Activated naive CD8-positive, alpha-beta T cell treated with anti-CD3 and anti-CD28 coated beads, Interleukin-2, amount 50 U/mL, for 24 hours (primary cell): Measurements from ENCODE around the gene CXCL1.

Experiments used
- ATAC-seq: fragments of 150-1000 bp; cut with Tn5 transposase; one replicate; pipeline ENCODE4 v1.10.0; 2021
- DNase-seq: peaks from one replicate; pipeline ENCODE4 v3.0.0; 2021
- H3K27ac Mint-ChIP-seq: one replicate; pipeline ENCODE4 v1.8.0; 2021; ENCODE audit warnings: mild to moderate bottlenecking, mixed read lengths
- H3K27me3 Mint-ChIP-seq: one replicate; pipeline ENCODE4 v1.8.0; 2021; ENCODE audit warnings: mixed read lengths
- H3K36me3 Mint-ChIP-seq: one replicate; pipeline ENCODE4 v1.8.0; 2021; ENCODE audit warnings: low read depth, mixed read lengths
- H3K4me1 Mint-ChIP-seq: one replicate; pipeline ENCODE4 v1.8.0; 2021; ENCODE audit warnings: mixed read lengths
- H3K4me3 Mint-ChIP-seq: one replicate; pipeline ENCODE4 v1.8.0; 2021; ENCODE audit warnings: mild to moderate bottlenecking, moderate library complexity, mixed read lengths
- H3K9me3 Mint-ChIP-seq: one replicate; pipeline ENCODE4 v1.8.0; 2021; ENCODE audit warnings: mixed read lengths

CXCL1 gene

GRCh38 chr4:73860917-73861316, 8.3 kb upstream of the CXCL1 start:
- no peaks in the 10 kb centered on the region for H3K27me3 Mint-ChIP-seq
- no peak for DNase-seq

GRCh38 chr4:73862322-73862721, 6.9 kb upstream of the CXCL1 start:
- Mint-ChIP-seq H3K27ac (no peak overlapping the region), H3K4me1 (no peaks in the 10 kb centered on the region)
- ATAC-seq = no peak

More at GRCh38 chr4:73860917-73861316, 8.3 kb upstream of the CXCL1 start:
- ATAC-seq = no peak
- no peak overlapping the region for H3K27ac Mint-ChIP-seq
- no peak overlapping the region for H3K4me3 Mint-ChIP-seq
- H3K4me1 Mint-ChIP-seq = no peaks in the 10 kb centered on the region
- no peaks in the 10 kb centered on the region for H3K9me3 Mint-ChIP-seq
- H3K36me3 Mint-ChIP-seq = no peaks in the 10 kb centered on the region

DNA sequence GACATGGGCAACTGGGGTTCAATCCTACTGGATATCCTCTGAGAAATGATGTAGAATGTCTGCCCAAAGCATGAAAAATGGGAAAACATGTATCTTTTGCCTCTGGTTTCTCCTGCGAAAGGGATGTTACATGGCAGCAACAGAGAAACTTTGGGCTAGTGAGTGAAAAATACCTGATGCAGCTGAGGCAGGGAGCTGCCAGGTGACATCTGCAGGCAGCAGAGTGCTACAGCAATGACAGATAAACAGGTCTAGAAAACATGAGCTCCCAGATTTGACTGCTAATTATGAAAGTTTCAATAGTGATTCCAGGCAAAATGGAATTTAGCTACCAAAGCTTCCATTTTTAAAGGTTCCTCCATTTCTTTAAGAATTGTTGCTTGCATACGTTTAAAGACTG, 4.8 kb upstream of the CXCL1 start:
- no peaks in the 10 kb centered on the region for H3K36me3 Mint-ChIP-seq

More at GRCh38 chr4:73862322-73862721, 6.9 kb upstream of the CXCL1 start:
- H3K27me3 Mint-ChIP-seq = no peaks in the 10 kb centered on the region
- no peaks in the 10 kb centered on the region for H3K36me3 Mint-ChIP-seq
- H3K4me3 Mint-ChIP-seq = no peak overlapping the region
- DNase-seq = no peak
- no peaks in the 10 kb centered on the region for H3K9me3 Mint-ChIP-seq

DNA sequence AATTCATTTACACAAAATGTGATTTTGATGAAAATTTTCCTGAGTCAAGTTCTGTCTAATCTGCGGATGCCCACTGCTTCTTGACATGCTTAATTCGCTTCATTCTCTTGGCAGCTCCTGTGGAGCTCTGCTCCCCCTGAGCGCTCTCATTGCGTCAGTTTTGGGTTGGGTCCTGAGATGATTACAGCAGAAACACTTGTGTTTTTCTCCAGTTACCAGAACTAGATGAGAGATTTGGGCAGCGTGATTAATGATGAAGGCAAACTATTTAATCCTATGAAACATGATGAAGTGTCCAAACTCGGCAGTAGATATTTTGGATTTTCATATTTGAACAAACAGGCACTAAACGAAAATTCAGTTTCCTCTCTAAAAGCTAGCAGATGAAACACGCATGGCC, 4.2 kb upstream of the CXCL1 start:
- ATAC-seq = no peak
- Mint-ChIP-seq H3K4me3 (no peak overlapping the region), H3K27me3 (peaks cover 19% of the 10 kb centered on the region), H3K4me1 (peaks cover 1% of the 10 kb centered on the region), H3K27ac (no peak overlapping the region), H3K9me3 (no peaks in the 10 kb centered on the region), H3K36me3 (no peaks in the 10 kb centered on the region)
- no peak for DNase-seq

More for the DNA sequence above, 4.8 kb upstream of the CXCL1 start:
- H3K4me1 Mint-ChIP-seq = peaks cover 1% of the 10 kb centered on the region
- H3K4me3 Mint-ChIP-seq = no peak overlapping the region
- H3K9me3 Mint-ChIP-seq = no peaks in the 10 kb centered on the region
- no peak for DNase-seq
- peaks cover 13% of the 10 kb centered on the region for H3K27me3 Mint-ChIP-seq
- ATAC-seq = no peak
- H3K27ac Mint-ChIP-seq = no peak overlapping the region

DNA sequence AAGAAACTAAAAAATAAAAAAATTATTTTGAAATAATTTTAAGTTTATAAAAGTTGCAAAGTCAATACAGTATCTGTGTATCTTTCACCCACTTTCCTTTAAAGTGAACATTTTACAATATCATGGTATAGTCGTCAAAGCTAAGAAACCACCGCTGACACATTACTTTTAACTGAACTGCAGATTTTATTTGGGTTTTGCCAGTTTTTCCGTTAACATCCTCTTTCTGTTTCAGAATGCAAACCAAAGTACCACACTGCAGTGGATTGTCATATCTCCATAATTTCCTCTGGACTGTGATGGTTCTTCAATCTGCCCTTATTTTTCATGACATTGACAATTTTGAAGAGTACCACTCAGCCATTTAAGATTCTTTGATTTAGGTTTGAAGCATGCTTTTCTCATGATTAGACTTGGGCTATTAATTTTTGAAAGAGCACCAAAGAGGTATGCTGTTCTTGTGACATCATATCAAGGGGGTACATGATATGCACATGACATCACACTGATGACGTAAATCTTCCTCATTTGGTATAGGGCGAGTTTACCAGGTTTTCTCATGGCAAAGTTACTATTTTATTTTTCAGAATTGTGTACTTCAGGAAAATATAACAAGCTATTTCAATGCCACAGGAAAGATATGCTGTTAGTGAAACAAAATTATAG, 3.6 kb upstream of the CXCL1 start:
- DNase-seq = no peak
- no peak overlapping the region for H3K4me3 Mint-ChIP-seq
- no peak overlapping the region for H3K27ac Mint-ChIP-seq
- peaks cover 24% of the 10 kb centered on the region for H3K27me3 Mint-ChIP-seq
- H3K36me3 Mint-ChIP-seq = no peaks in the 10 kb centered on the region
- H3K4me1 Mint-ChIP-seq = peaks cover 1% of the 10 kb centered on the region
- H3K9me3 Mint-ChIP-seq = no peaks in the 10 kb centered on the region
- no peak for ATAC-seq

- Mint-ChIP-seq H3K4me3 (no peak overlapping the region), H3K9me3 (no peaks in the 10 kb centered on the region), H3K27me3 (peaks cover 24% of the 10 kb centered on the region), H3K27ac (no peak overlapping the region), H3K36me3 (no peaks in the 10 kb centered on the region), H3K4me1 (peaks cover 1% of the 10 kb centered on the region)
- DNase-seq = no peak
- no peak for ATAC-seq
Observed at GRCh38 chr4:73866246-73866645, 2.9 kb upstream of the CXCL1 start.

- ATAC-seq (no peak), DNase-seq (no peak)
- no peak overlapping the region for H3K4me3 Mint-ChIP-seq
- H3K27ac Mint-ChIP-seq = no peak overlapping the region
- H3K27me3 Mint-ChIP-seq = peaks cover 24% of the 10 kb centered on the region
- H3K36me3 Mint-ChIP-seq = no peaks in the 10 kb centered on the region
- H3K9me3 Mint-ChIP-seq = no peaks in the 10 kb centered on the region
- H3K4me1 Mint-ChIP-seq = peaks cover 1% of the 10 kb centered on the region
Observed at GRCh38 chr4:73867783-73868182, 1.4 kb upstream of the CXCL1 start.

DNA sequence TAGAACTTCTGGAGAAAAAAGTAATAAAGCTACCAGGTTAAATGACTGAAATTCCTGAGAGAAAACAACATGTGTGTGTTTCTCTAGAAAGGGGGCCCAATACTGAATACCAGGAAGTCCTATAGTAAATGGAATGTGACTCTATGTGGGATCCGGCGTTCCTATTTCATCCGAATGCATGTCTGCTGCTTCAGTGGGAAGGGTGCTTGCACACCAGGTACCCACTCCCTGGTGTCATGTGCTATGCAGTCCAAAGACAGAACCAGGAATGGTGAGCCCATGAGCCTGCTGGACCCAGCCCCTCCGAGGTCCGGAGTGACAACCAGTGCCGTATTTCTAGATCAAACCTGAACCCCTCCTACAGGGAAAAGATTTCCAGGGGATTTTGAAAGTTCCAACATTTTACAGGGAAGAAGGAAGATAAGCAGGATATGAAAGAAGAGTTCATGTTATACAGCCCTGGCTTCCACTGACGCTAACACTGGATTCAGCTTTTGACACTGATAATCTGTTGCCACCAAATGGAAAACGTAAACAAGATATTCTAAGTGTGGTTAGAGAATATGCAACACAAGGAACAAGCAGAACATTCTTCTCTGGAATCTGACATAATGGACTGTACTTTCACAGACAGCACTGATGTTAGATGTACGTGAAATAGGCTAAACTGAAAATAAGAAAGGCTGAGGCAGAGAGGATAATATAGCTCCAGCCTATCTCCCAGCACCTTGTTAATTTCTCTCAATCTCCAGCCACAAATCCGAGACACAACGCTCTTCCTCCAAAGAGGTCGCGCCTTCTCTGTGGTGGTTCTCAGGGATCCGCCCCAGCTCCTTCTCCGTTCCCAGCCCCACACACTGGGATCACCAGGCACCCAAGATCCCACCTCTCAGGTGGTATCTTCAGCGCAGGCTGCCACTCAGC, 725 bp upstream of the CXCL1 start:
- DNase-seq (no peak), ATAC-seq (no peak)
- Mint-ChIP-seq H3K36me3 (no peaks in the 10 kb centered on the region), H3K4me3 (no peak overlapping the region), H3K9me3 (no peaks in the 10 kb centered on the region), H3K27me3 (peaks cover 24% of the 10 kb centered on the region), H3K4me1 (peaks cover 1% of the 10 kb centered on the region), H3K27ac (no peak overlapping the region)

DNA sequence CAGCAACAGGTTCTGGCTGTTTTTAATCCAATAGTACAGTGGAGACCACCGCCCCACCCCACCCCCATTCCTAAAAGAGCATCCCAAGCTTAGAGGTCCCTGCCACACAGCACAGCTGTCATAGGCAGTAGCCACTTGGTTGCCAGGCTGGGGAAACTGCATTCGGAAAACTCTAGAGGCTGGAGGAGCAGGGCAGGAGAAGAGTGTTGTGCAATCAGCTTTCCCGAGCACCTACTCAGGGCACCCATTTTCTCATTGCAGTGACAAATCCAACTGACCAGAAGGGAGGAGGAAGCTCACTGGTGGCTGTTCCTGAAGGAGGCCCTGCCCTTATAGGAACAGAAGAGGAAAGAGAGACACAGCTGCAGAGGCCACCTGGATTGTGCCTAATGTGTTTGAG, 1.1 kb downstream of the CXCL1 start:
- no peaks in the 10 kb centered on the region for H3K9me3 Mint-ChIP-seq
- H3K27me3 Mint-ChIP-seq = peaks cover 24% of the 10 kb centered on the region
- ATAC-seq (no peak), DNase-seq (no peak)
- no peaks in the 10 kb centered on the region for H3K36me3 Mint-ChIP-seq
- H3K4me3 Mint-ChIP-seq = no peak overlapping the region
- peaks cover 1% of the 10 kb centered on the region for H3K4me1 Mint-ChIP-seq
- no peak overlapping the region for H3K27ac Mint-ChIP-seq

DNA sequence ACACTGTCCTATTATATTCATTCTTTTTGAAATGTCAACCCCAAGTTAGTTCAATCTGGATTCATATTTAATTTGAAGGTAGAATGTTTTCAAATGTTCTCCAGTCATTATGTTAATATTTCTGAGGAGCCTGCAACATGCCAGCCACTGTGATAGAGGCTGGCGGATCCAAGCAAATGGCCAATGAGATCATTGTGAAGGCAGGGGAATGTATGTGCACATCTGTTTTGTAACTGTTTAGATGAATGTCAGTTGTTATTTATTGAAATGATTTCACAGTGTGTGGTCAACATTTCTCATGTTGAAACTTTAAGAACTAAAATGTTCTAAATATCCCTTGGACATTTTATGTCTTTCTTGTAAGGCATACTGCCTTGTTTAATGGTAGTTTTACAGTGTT, 1.6 kb downstream of the CXCL1 start:
- Mint-ChIP-seq H3K36me3 (no peaks in the 10 kb centered on the region), H3K27me3 (peaks cover 24% of the 10 kb centered on the region), H3K27ac (no peak overlapping the region)

GRCh38 chr4:73871511-73872310, 2.5 kb downstream of the CXCL1 start:
- DNase-seq (no peak), ATAC-seq (no peak)
- Mint-ChIP-seq H3K27me3 (peaks cover 24% of the 10 kb centered on the region), H3K27ac (no peak overlapping the region), H3K36me3 (no peaks in the 10 kb centered on the region), H3K4me3 (no peak overlapping the region), H3K4me1 (peaks cover 1% of the 10 kb centered on the region), H3K9me3 (no peaks in the 10 kb centered on the region)

More for the DNA sequence above, 1.6 kb downstream of the CXCL1 start:
- Mint-ChIP-seq H3K9me3 (no peaks in the 10 kb centered on the region), H3K4me1 (peaks cover 1% of the 10 kb centered on the region), H3K4me3 (no peak overlapping the region)
- ATAC-seq (no peak), DNase-seq (no peak)

DNA sequence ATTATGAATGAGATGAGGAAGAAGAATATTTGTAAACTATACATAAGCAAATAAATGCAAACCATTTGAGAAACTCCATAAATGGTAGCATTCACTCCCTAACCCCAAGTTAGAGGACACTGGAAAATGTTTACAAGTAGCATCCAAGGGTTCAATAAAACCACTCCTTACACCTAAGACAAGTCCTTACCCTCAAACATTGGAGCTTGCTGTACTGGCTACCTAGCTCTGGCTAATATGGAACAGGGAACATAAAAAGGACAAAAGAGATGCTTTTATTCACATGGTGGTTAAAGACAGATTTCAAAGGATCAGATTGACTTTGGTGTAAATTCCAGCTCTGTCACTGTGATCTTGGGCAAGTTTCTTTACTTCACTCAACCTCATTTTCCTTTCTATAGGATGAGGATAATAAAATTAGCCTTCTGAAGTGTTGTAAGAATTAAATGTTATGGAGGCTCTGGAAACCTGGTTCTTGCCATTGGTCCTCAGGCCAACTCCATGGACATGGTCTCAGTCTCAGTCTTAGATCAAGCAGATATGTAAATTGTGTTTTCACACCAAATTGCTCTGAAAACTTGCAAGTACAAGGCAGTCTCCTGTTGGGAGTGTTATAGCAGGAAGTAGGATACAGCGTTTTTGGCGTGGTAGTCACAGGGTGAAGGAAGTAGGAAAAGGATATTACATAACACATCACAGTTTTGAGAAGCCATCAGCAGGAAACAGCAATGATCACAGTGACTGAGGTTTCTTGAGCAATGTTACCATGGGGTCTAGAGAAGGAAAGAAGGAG, 3.3 kb downstream of the CXCL1 start:
- ATAC-seq (no peak), DNase-seq (no peak)
- H3K27me3 Mint-ChIP-seq = peaks cover 24% of the 10 kb centered on the region
- no peaks in the 10 kb centered on the region for H3K36me3 Mint-ChIP-seq
- H3K27ac Mint-ChIP-seq = no peak overlapping the region
- H3K4me1 Mint-ChIP-seq = peaks cover 1% of the 10 kb centered on the region
- H3K9me3 Mint-ChIP-seq = no peaks in the 10 kb centered on the region
- H3K4me3 Mint-ChIP-seq = no peak overlapping the region

- H3K9me3 Mint-ChIP-seq = no peaks in the 10 kb centered on the region
- no peaks in the 10 kb centered on the region for H3K4me1 Mint-ChIP-seq
- DNase-seq (no peak), ATAC-seq (no peak)
- no peak overlapping the region for H3K27ac Mint-ChIP-seq
- peaks cover 10% of the 10 kb centered on the region for H3K27me3 Mint-ChIP-seq
- H3K36me3 Mint-ChIP-seq = no peaks in the 10 kb centered on the region
- H3K4me3 Mint-ChIP-seq = no peak overlapping the region
Observed at GRCh38 chr4:73874386-73874785, 5.2 kb downstream of the CXCL1 start.

DNA sequence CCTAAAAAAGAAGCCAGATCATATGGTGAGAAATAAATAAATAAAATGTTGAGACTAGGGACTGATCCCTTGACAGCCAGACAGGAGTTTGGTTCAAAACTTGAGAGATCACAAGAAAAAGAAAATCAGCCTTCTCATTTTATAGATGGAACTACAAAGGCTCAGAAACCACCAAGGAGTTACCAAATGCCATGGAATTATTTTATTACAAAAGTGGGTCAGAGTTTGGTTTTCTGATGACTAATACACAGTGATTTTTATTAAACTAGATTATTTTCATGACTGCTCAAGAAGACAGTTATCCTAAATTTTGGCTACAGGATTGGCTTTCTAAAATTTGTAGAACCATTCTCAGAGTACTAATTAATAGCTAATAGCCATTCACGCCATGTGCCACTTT, 6.2 kb downstream of the CXCL1 start:
- Mint-ChIP-seq H3K4me1 (no peaks in the 10 kb centered on the region), H3K36me3 (no peaks in the 10 kb centered on the region), H3K9me3 (no peaks in the 10 kb centered on the region), H3K4me3 (no peak overlapping the region), H3K27ac (no peak overlapping the region), H3K27me3 (peaks cover under 1% of the 10 kb centered on the region)
- DNase-seq (no peak), ATAC-seq (no peak)
